Bronchial epithelial cell (primary cell): ENCODE data around the gene CNGA4. TPM values are rescaled to one million over a fixed set of nuclear protein-coding genes. Genes with fewer than 3 reads are reported as not detected.
"Not testable (repeated sequence)": the region's sequence is repeated elsewhere in the genome, so short reads cannot be mapped to it uniquely, and the experiment has no call there.

Source experiments
- DNase-seq: peaks from one replicate; pipeline ENCODE4 v3.0.0-alpha.2; 2010; ENCODE audit warnings: low read depth
- FAIRE-seq: peaks from 2 replicates; lab custom pipeline; 2011; peaks lifted over from hg19 to GRCh38; lab: Jason Lieb, UNC
- H3K27me3 ChIP-seq: 2 replicates; pipeline ENCODE4 v1.5.1; 2011; ENCODE audit warnings: low read length; ENCODE audit not compliant: control insufficient read depth, insufficient read depth
- H3K36me3 ChIP-seq: 2 replicates; pipeline ENCODE4 v1.5.1; 2011; ENCODE audit warnings: low read length; ENCODE audit not compliant: control insufficient read depth, insufficient read depth
- H3K4me3 ChIP-seq: 2 replicates; pipeline ENCODE4 v1.5.1; 2011; ENCODE audit warnings: mild to moderate bottlenecking, low read depth, low read length, control low read depth
- CTCF ChIP-seq: IDR thresholded peaks from 2 replicates; pipeline ENCODE4 v1.5.1; 2011; ENCODE audit warnings: mild to moderate bottlenecking, moderate library complexity, low read length, control low read depth, inconsistent platforms; ENCODE audit not compliant: insufficient read depth, severe bottlenecking
- total RNA-seq: library from RNA; depleted of rRNA; stranded (reverse); fragments of >200 nt; gene quantifications from 2 replicates; pipeline ENCODE4 v1.2.1, GENCODE V29; 2014

CNGA4 gene
- total RNA-seq, 1 donor from 2014 or later = 0.26 TPM

GRCh38 chr11:6248248-6248647, 9.4 kb downstream of the CNGA4 start:
- H3K27me3 ChIP-seq = no peaks in the 10 kb centered on the region
- no peak overlapping the region for H3K4me3 ChIP-seq
- no peak for FAIRE-seq
- H3K36me3 ChIP-seq = no peaks in the 10 kb centered on the region
- no peak for TF ChIP-seq CTCF
- no peak for DNase-seq

DNA sequence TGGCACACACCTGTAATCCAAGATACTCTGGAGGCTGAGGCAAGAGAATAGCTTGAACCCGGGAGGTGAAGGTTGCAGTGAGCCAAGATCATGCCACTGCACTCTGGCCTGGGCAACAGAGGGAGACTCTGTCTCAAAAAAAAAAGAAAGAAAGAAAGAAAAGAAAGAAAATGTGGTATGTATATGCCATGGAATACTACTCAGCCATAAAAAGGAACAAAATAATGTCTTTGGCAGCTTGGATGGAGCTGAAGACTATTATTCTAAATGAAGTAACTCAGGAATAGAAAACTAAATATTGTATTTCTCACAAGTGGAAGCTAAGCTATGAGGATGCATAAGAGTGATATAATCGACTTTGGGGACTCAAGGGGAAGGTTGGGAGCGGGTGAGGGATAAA, 10.0 kb downstream of the CNGA4 start:
- not testable (repeated sequence) for H3K36me3 ChIP-seq, DNase-seq, H3K4me3 ChIP-seq, H3K27me3 ChIP-seq, FAIRE-seq

DNA sequence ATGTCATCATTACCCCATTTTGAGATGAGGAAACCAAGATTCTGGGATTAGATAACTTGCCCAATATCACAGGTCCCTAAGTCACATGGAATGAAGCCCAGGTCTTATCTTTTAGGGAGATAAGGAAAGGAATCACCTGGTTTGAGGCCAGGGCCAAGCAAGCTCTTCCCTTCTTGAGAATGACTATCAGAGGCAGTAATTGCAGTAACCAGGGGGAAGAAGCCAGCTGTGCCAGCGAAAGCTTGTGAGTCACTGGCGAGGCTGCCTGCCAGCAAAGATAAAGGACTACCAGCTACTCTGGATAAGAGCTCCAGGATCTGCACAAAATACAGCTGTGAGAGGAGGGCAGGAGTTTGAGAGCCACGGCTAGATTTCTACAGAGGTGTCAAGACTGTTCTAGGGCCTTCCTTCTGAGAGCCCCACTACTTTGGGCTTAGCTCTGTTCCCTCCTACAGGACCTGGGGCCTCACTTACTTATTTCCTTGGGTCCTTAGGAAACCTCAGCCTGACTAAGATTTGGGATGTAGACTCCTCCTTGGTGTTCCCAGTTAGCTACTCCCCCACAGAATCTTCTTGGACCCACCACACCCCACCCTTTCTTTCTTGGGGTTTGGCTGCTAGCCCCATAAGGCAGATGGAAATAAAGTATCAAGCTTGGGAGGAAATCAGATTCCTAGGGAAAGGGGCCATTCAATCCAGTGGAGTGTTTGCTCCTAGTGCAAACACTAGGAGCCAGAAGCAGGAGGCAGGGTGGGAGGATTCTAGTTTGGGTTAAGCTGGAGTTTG, 11.1 kb downstream of the CNGA4 start:
- Histone ChIP-seq H3K27me3 (no peaks in the 10 kb centered on the region), H3K4me3 (no peak overlapping the region), H3K36me3 (no peaks in the 10 kb centered on the region)
- FAIRE-seq (no peak), DNase-seq (peak; percentile 88)
- TF ChIP-seq CTCF = no peak

DNA sequence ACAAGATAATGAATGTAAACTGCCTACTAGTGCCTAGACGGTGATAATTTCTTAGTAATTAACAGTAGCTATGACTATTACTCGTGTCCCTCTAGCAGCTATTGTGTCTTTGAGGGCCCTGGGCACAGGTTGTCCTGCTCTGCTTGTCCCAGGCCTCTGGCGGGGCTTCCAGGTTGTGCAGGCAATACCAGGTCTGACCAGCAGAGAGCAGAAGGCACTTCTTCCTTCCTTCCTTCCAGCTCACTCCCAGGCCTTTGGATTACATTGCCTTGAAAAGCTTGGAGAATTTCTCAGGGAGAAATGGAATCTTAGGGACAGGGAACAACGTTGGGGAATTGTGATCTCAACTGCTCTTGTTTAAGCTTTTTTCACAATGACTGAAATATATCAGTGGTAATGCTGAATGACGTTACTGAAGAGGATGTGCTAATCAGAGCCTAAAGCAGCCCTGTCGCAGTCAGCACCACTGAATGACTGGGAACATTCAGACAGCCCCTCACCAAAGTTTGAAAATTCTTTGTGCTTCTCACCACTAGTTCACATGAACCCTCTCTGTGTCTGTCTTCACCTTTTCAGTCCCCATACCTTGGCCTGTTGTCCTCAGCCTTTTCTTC, 12.3 kb downstream of the CNGA4 start:
- TF ChIP-seq CTCF = peak; percentile 86
- FAIRE-seq = peak; percentile 13
- Histone ChIP-seq H3K4me3 (no peak overlapping the region), H3K27me3 (peaks cover 2% of the 10 kb centered on the region), H3K36me3 (no peaks in the 10 kb centered on the region)
- DNase-seq = peak; percentile 58

- DNase-seq (peak; percentile 59), FAIRE-seq (no peak)
- H3K36me3 ChIP-seq = no peaks in the 10 kb centered on the region
- H3K4me3 ChIP-seq = no peak overlapping the region
- no peak for TF ChIP-seq CTCF
- peaks cover 3% of the 10 kb centered on the region for H3K27me3 ChIP-seq
Observed at GRCh38 chr11:6251990-6252473, 13.1 kb downstream of the CNGA4 start.

GRCh38 chr11:6253197-6253596, 14.3 kb downstream of the CNGA4 start:
- DNase-seq (no peak), FAIRE-seq (no peak)
- Histone ChIP-seq H3K36me3 (no peaks in the 10 kb centered on the region), H3K27me3 (peaks cover 10% of the 10 kb centered on the region), H3K4me3 (no peak overlapping the region)
- TF ChIP-seq CTCF = no peak
